ENCODE data around the gene ATF6. TPM values are rescaled to one million over a fixed set of nuclear protein-coding genes. Genes with fewer than 3 reads are reported as not detected.
A peak's percentile ranks its signal among the peaks of the same experiment; 100 is the strongest.

Gene ATF6
- total and polyA plus RNA-seq, 9 donors = 13.4 to 21.0 (median 16.3) TPM

GRCh38 chr1:161843156-161843555 lies 77.0 kb downstream of the ATF6 start:
- no peaks in the 10 kb centered on the region for H3K9me3 ChIP-seq (replicated peaks; ENCODE audit: control insufficient read depth, low read depth, low read length)
- H3K4me3 ChIP-seq (ENCODE audit: low read length) = no peak overlapping the region
- DNase-seq = no peak
- no peak overlapping the region for H3K27ac ChIP-seq (ENCODE audit: low read length)
- H3K4me1 ChIP-seq (ENCODE audit: control insufficient read depth, insufficient read depth, low read length) = no peaks in the 10 kb centered on the region
- H3K36me3 ChIP-seq (ENCODE audit: control insufficient read depth, insufficient read depth, low read length) = peaks cover 3% of the 10 kb centered on the region
- no CpG with 5 or more reads among the region's 1 CpG for WGBS (ENCODE audit: insufficient coverage)
- no peaks in the 10 kb centered on the region for H3K27me3 ChIP-seq (ENCODE audit: control insufficient read depth, insufficient read depth, low read length)

- no peaks in the 10 kb centered on the region for H3K27me3 ChIP-seq (ENCODE audit: control insufficient read depth, insufficient read depth, low read length)
- H3K4me3 ChIP-seq (ENCODE audit: low read length) = no peak overlapping the region
- no peak overlapping the region for H3K27ac ChIP-seq (ENCODE audit: low read length)
- H3K4me1 ChIP-seq (ENCODE audit: control insufficient read depth, insufficient read depth, low read length) = no peaks in the 10 kb centered on the region
- peaks cover 3% of the 10 kb centered on the region for H3K36me3 ChIP-seq (ENCODE audit: control insufficient read depth, insufficient read depth, low read length)
- DNase-seq = no peak
- no peaks in the 10 kb centered on the region for H3K9me3 ChIP-seq (replicated peaks; ENCODE audit: control insufficient read depth, low read depth, low read length)
These were observed 78.6 kb downstream of the ATF6 start for GRCh38 chr1:161844696-161845095.

- no peak overlapping the region for H3K27ac ChIP-seq (ENCODE audit: low read length)
- H3K27me3 ChIP-seq (ENCODE audit: control insufficient read depth, insufficient read depth, low read length) = no peaks in the 10 kb centered on the region
- no peaks in the 10 kb centered on the region for H3K9me3 ChIP-seq (replicated peaks; ENCODE audit: control insufficient read depth, low read depth, low read length)
- no CpG with 5 or more reads among the region's 1 CpG for WGBS (ENCODE audit: insufficient coverage)
- peaks cover 4% of the 10 kb centered on the region for H3K36me3 ChIP-seq (ENCODE audit: control insufficient read depth, insufficient read depth, low read length)
- peak; percentile 52 for DNase-seq
- H3K4me3 ChIP-seq (ENCODE audit: low read length) = no peak overlapping the region
- no peaks in the 10 kb centered on the region for H3K4me1 ChIP-seq (ENCODE audit: control insufficient read depth, insufficient read depth, low read length)
These were observed 82.6 kb downstream of the ATF6 start for GRCh38 chr1:161848676-161849075.

GRCh38 chr1:161849518-161849917 lies 83.4 kb downstream of the ATF6 start:
- Histone ChIP-seq H3K9me3 (replicated peaks; ENCODE audit: control insufficient read depth, low read depth, low read length) (no peaks in the 10 kb centered on the region), H3K4me1 (ENCODE audit: control insufficient read depth, insufficient read depth, low read length) (no peaks in the 10 kb centered on the region), H3K4me3 (ENCODE audit: low read length) (no peak overlapping the region), H3K27ac (ENCODE audit: low read length) (no peak overlapping the region), H3K27me3 (ENCODE audit: control insufficient read depth, insufficient read depth, low read length) (no peaks in the 10 kb centered on the region), H3K36me3 (ENCODE audit: control insufficient read depth, insufficient read depth, low read length) (peaks cover 5% of the 10 kb centered on the region)
- peak; percentile 39 for DNase-seq

- WGBS (ENCODE audit: insufficient coverage) = 100% methylated on average over 1 of the region's 1 CpG
- no peaks in the 10 kb centered on the region for H3K27me3 ChIP-seq (ENCODE audit: control insufficient read depth, insufficient read depth, low read length)
- H3K27ac ChIP-seq (ENCODE audit: low read length) = no peak overlapping the region
- H3K4me3 ChIP-seq (ENCODE audit: low read length) = no peak overlapping the region
- H3K4me1 ChIP-seq (ENCODE audit: control insufficient read depth, insufficient read depth, low read length) = no peaks in the 10 kb centered on the region
- no peak for DNase-seq
- H3K36me3 ChIP-seq (ENCODE audit: control insufficient read depth, insufficient read depth, low read length) = peaks cover 5% of the 10 kb centered on the region
- H3K9me3 ChIP-seq (replicated peaks; ENCODE audit: control insufficient read depth, low read depth, low read length) = no peaks in the 10 kb centered on the region
These were observed 89.1 kb downstream of the ATF6 start for GRCh38 chr1:161855260-161855659.

- Histone ChIP-seq H3K9me3 (replicated peaks; ENCODE audit: control insufficient read depth, low read depth, low read length) (no peaks in the 10 kb centered on the region), H3K27me3 (ENCODE audit: control insufficient read depth, insufficient read depth, low read length) (no peaks in the 10 kb centered on the region), H3K4me3 (ENCODE audit: low read length) (no peak overlapping the region), H3K4me1 (ENCODE audit: control insufficient read depth, insufficient read depth, low read length) (no peaks in the 10 kb centered on the region), H3K27ac (ENCODE audit: low read length) (no peak overlapping the region), H3K36me3 (ENCODE audit: control insufficient read depth, insufficient read depth, low read length) (peaks cover 6% of the 10 kb centered on the region)
- DNase-seq = no peak
- WGBS (ENCODE audit: insufficient coverage) = no CpG with 5 or more reads among the region's 1 CpG
These were observed 92.2 kb downstream of the ATF6 start for GRCh38 chr1:161858271-161858670.

- DNase-seq = no peak
- Histone ChIP-seq H3K36me3 (ENCODE audit: control insufficient read depth, insufficient read depth, low read length) (peaks cover 3% of the 10 kb centered on the region), H3K27ac (ENCODE audit: low read length) (no peak overlapping the region), H3K9me3 (replicated peaks; ENCODE audit: control insufficient read depth, low read depth, low read length) (no peaks in the 10 kb centered on the region), H3K4me1 (ENCODE audit: control insufficient read depth, insufficient read depth, low read length) (no peaks in the 10 kb centered on the region), H3K4me3 (ENCODE audit: low read length) (no peak overlapping the region), H3K27me3 (ENCODE audit: control insufficient read depth, insufficient read depth, low read length) (no peaks in the 10 kb centered on the region)
These were observed 97.4 kb downstream of the ATF6 start for GRCh38 chr1:161863549-161863948.

- H3K9me3 ChIP-seq (replicated peaks; ENCODE audit: control insufficient read depth, low read depth, low read length) = no peaks in the 10 kb centered on the region
- no peak overlapping the region for H3K27ac ChIP-seq (ENCODE audit: low read length)
- peak; percentile 81 for DNase-seq
- H3K4me3 ChIP-seq (ENCODE audit: low read length) = no peak overlapping the region
- peaks cover 3% of the 10 kb centered on the region for H3K36me3 ChIP-seq (ENCODE audit: control insufficient read depth, insufficient read depth, low read length)
- H3K27me3 ChIP-seq (ENCODE audit: control insufficient read depth, insufficient read depth, low read length) = no peaks in the 10 kb centered on the region
- H3K4me1 ChIP-seq (ENCODE audit: control insufficient read depth, insufficient read depth, low read length) = no peaks in the 10 kb centered on the region
- WGBS (ENCODE audit: insufficient coverage) = no CpG with 5 or more reads among the region's 1 CpG
These were observed 98.5 kb downstream of the ATF6 start for GRCh38 chr1:161864577-161864976.

GRCh38 chr1:161866241-161866640 lies 100.1 kb downstream of the ATF6 start:
- Histone ChIP-seq H3K36me3 (ENCODE audit: control insufficient read depth, insufficient read depth, low read length) (peaks cover 3% of the 10 kb centered on the region), H3K4me1 (ENCODE audit: control insufficient read depth, insufficient read depth, low read length) (no peaks in the 10 kb centered on the region), H3K27me3 (ENCODE audit: control insufficient read depth, insufficient read depth, low read length) (no peaks in the 10 kb centered on the region), H3K9me3 (replicated peaks; ENCODE audit: control insufficient read depth, low read depth, low read length) (no peaks in the 10 kb centered on the region), H3K27ac (ENCODE audit: low read length) (no peak overlapping the region), H3K4me3 (ENCODE audit: low read length) (no peak overlapping the region)
- peak; percentile 18 for DNase-seq
- 100% methylated on average over 1 of the region's 3 CpGs for WGBS (ENCODE audit: insufficient coverage)

GRCh38 chr1:161868832-161869231 lies 102.7 kb downstream of the ATF6 start:
- no CpG with 5 or more reads among the region's 2 CpGs for WGBS (ENCODE audit: insufficient coverage)

GRCh38 chr1:161869291-161869690 lies 103.2 kb downstream of the ATF6 start:
- no peaks in the 10 kb centered on the region for H3K36me3 ChIP-seq (ENCODE audit: control insufficient read depth, insufficient read depth, low read length)
- H3K4me3 ChIP-seq (ENCODE audit: low read length) = no peak overlapping the region
- H3K27me3 ChIP-seq (ENCODE audit: control insufficient read depth, insufficient read depth, low read length) = no peaks in the 10 kb centered on the region
- peak; percentile 18 for DNase-seq
- H3K27ac ChIP-seq (ENCODE audit: low read length) = no peak overlapping the region
- H3K4me1 ChIP-seq (ENCODE audit: control insufficient read depth, insufficient read depth, low read length) = no peaks in the 10 kb centered on the region
- H3K9me3 ChIP-seq (replicated peaks; ENCODE audit: control insufficient read depth, low read depth, low read length) = no peaks in the 10 kb centered on the region

More at GRCh38 chr1:161868832-161869231, 102.7 kb downstream of the ATF6 start:
- Histone ChIP-seq H3K4me3 (ENCODE audit: low read length) (no peak overlapping the region), H3K4me1 (ENCODE audit: control insufficient read depth, insufficient read depth, low read length) (no peaks in the 10 kb centered on the region), H3K36me3 (ENCODE audit: control insufficient read depth, insufficient read depth, low read length) (no peaks in the 10 kb centered on the region), H3K27ac (ENCODE audit: low read length) (no peak overlapping the region), H3K9me3 (replicated peaks; ENCODE audit: control insufficient read depth, low read depth, low read length) (no peaks in the 10 kb centered on the region), H3K27me3 (ENCODE audit: control insufficient read depth, insufficient read depth, low read length) (no peaks in the 10 kb centered on the region)
- DNase-seq = peak; percentile 63

Measured in muscle of leg (tissue), 11 donors.